ENCODE data around the gene C17orf78.
"Not testable (repeated sequence)": the region's sequence is repeated elsewhere in the genome, so short reads cannot be mapped to it uniquely, and the experiment has no call there.

C17orf78 gene

GRCh38 chr17:37441369-37442014, 65.7 kb downstream of the C17orf78 start:
- not testable (repeated sequence) for DNase-seq
